H4 (cell line): ENCODE data around the gene ANO6. TPM values are rescaled to one million over a fixed set of nuclear protein-coding genes. Genes with fewer than 3 reads are reported as not detected.

ENCODE experiments used
- DNase-seq: peaks from one replicate; pipeline ENCODE4 v3.0.0-alpha.2; 2015; ENCODE audit warnings: low spot score
- total RNA-seq: library from RNA; depleted of rRNA; stranded (reverse); fragments of >200 nt; shearing (Covaris generic); gene quantifications from 2 replicates; pipeline ENCODE4 v1.2.3, GENCODE V29; 2014

ANO6 gene
- total RNA-seq, 1 experiment from 2014 or later: 37.6 TPM

GRCh38 chr12:45279931-45280830 is 64.3 kb downstream of the ANO6 start:
- DNase-seq: no peak

GRCh38 chr12:45281994-45282393 is 66.1 kb downstream of the ANO6 start:
- no peak for DNase-seq

GRCh38 chr12:45282411-45282810 is 66.5 kb downstream of the ANO6 start:
- DNase-seq: no peak

GRCh38 chr12:45284096-45284901 is 68.4 kb downstream of the ANO6 start:
- DNase-seq: peak; percentile 10

- no peak for DNase-seq
Measured at GRCh38 chr12:45285717-45286116, 69.8 kb downstream of the ANO6 start.

- no peak for DNase-seq
Measured at GRCh38 chr12:45286621-45287020, 70.7 kb downstream of the ANO6 start.

GRCh38 chr12:45289245-45290215 is 73.6 kb downstream of the ANO6 start:
- DNase-seq: no peak

GRCh38 chr12:45290216-45290605 is 74.3 kb downstream of the ANO6 start:
- DNase-seq: no peak

GRCh38 chr12:45291518-45291917 is 75.6 kb downstream of the ANO6 start:
- no peak for DNase-seq

GRCh38 chr12:45292486-45293195 is 76.7 kb downstream of the ANO6 start:
- no peak for DNase-seq

- no peak for DNase-seq
Measured at GRCh38 chr12:45294906-45295305, 79.0 kb downstream of the ANO6 start.

GRCh38 chr12:45296046-45296586 is 80.2 kb downstream of the ANO6 start:
- no peak for DNase-seq

GRCh38 chr12:45298047-45298446 is 82.2 kb downstream of the ANO6 start:
- DNase-seq: no peak

- DNase-seq: peak; percentile 19
Measured at GRCh38 chr12:45298721-45299692, 83.1 kb downstream of the ANO6 start.

- DNase-seq: no peak
Measured at GRCh38 chr12:45302621-45303369, 86.9 kb downstream of the ANO6 start.

GRCh38 chr12:45303945-45304344 is 88.0 kb downstream of the ANO6 start:
- no peak for DNase-seq

GRCh38 chr12:45304514-45305178 is 88.8 kb downstream of the ANO6 start:
- DNase-seq: no peak

GRCh38 chr12:45305907-45306306 is 90.0 kb downstream of the ANO6 start:
- no peak for DNase-seq
